GM12864 (cell line): ENCODE measurements around the gene NFE2L2.
"Not testable (repeated sequence)": the region's sequence is repeated elsewhere in the genome, so short reads cannot be mapped to it uniquely, and the experiment has no call there.

ENCODE experiments used
- DNase-seq: peaks from one replicate; pipeline ENCODE4 v3.0.0-alpha.2; 2011; ENCODE audit warnings: low read depth
- H3K4me3 ChIP-seq: 2 replicates; pipeline ENCODE4 v1.5.1; 2011; ENCODE audit warnings: mild to moderate bottlenecking, low read depth, low read length, control low read depth
- CTCF ChIP-seq: IDR thresholded peaks from 2 replicates; pipeline ENCODE4 v1.5.1; 2011; ENCODE audit warnings: low read depth, mild to moderate bottlenecking, moderate library complexity, low read length, control low read depth, inconsistent platforms; ENCODE audit errors: missing control alignments

The NFE2L2 gene

GRCh38 chr2:177237932-177238331 lies 26.6 kb downstream of the NFE2L2 start:
- no peak for DNase-seq
- no peak for TF ChIP-seq CTCF
- no peak overlapping the region for H3K4me3 ChIP-seq

GRCh38 chr2:177235855-177236437 lies 28.6 kb downstream of the NFE2L2 start:
- no peak overlapping the region for H3K4me3 ChIP-seq
- TF ChIP-seq CTCF = no peak
- no peak for DNase-seq

DNA sequence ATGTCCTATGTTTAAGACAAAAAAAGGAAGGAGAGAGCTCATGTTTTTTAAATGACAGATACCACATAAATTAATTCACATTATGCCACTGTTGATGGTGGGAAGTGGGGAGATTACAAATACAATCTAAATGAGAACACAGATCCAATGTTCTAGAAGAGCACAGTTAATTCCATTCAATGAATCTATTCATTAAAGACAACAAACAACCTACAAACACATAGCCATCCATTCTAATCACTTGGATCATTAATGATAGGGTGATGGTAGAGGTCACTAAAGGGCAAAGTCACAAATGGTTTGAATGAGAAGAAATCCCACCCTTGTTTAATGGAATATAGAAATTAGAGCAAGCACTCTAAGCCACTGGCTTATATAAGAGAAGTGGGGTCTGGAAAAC lies 30.3 kb downstream of the NFE2L2 start:
- no peak overlapping the region for H3K4me3 ChIP-seq
- TF ChIP-seq CTCF = no peak
- no peak for DNase-seq

DNA sequence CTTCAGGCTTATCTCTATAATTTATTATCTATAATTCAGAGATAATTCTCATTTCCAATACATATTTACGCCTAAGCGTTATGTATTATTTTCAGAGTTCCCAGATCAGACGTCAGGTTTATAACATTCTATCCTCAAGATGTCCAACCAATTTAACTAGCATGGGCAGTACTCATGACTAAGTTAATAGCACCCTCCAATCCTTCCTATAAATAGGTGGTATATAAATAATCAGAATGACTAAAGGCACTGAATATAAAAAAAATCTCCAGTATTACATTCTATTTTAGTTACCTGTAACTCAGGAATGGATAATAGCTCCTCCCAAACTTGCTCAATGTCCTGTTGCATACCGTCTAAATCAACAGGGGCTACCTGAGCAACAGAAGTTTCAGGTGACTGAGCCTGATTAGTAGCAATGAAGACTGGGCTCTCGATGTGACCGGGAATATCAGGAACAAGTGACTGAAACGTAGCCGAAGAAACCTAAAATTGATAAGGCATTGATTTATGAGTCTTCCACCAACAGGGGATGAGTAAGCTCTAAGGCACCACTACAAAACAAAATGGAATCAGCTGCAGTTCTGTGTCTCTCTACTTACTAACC lies 32.3 kb downstream of the NFE2L2 start:
- DNase-seq = no peak
- H3K4me3 ChIP-seq = no peak overlapping the region
- no peak for TF ChIP-seq CTCF

- no peak overlapping the region for H3K4me3 ChIP-seq
- no peak for DNase-seq
- no peak for TF ChIP-seq CTCF
These were observed 33.3 kb downstream of the NFE2L2 start for GRCh38 chr2:177231270-177231669.

- DNase-seq = no peak
- TF ChIP-seq CTCF = no peak
- no peak overlapping the region for H3K4me3 ChIP-seq
These were observed 34.9 kb downstream of the NFE2L2 start for GRCh38 chr2:177229442-177230242.

- H3K4me3 ChIP-seq = no peak overlapping the region
- no peak for DNase-seq
- no peak for TF ChIP-seq CTCF
These were observed 38.6 kb downstream of the NFE2L2 start for GRCh38 chr2:177225965-177226360.

GRCh38 chr2:177223436-177223835 lies 41.1 kb downstream of the NFE2L2 start:
- H3K4me3 ChIP-seq, DNase-seq: not testable (repeated sequence)
